Lower leg skin (tissue), 4 donors: ENCODE results near the gene NLRP1. TPM values are rescaled to one million over a fixed set of nuclear protein-coding genes. Genes with fewer than 3 reads are reported as not detected.

Source experiments
- DNase-seq, 2 donors: peaks; one replicate each; pipeline ENCODE4 v3.0.0-alpha.2; 2019; ENCODE audit warnings: low spot score in 2 of 2
- H3K4me3 ChIP-seq: fragments of 200-600 bp; sonication (generic); 2 replicates; pipeline ENCODE4 v1.5.1; 2017; ENCODE audit warnings: mild to moderate bottlenecking, low read depth; ENCODE audit not compliant: poor library complexity, severe bottlenecking
- CTCF ChIP-seq, 3 donors: fragments of 450-650 bp; IDR thresholded peaks; one replicate each; pipeline ENCODE4 v1.5.1; 2016; ENCODE audit warnings: antibody characterized with exemption in 3 of 3, mild to moderate bottlenecking in 3 of 3, moderate library complexity in 2 of 3
- POLR2A ChIP-seq, 2 donors: fragments of 450-650 bp; IDR thresholded peaks; one replicate each; pipeline ENCODE4 v1.6.1; 2016 to 2017; ENCODE audit warnings: antibody characterized with exemption in 2 of 2, mild to moderate bottlenecking in 1 of 2, moderate library complexity in 1 of 2
- WGBS, 2 donors: methylation state at CpG; one replicate each; pipeline ENCODE4 v1.1.5; 2018; 5-methylcytosine and 5-hydroxymethylcytosine counted together
- intact Hi-C: fragments of 100-400 bp; cut with DNase I; formaldehyde crosslinking; loops from one replicate; pipeline ENCODE4 v1.15.0; 2023; ENCODE audit warnings: low total_unique reads
- total RNA-seq, 4 donors: library from RNA; depleted of rRNA; stranded (reverse); fragments of >200 nt; gene quantifications; one replicate each; pipeline ENCODE4 v1.1.0, GENCODE V29; 2016

The NLRP1 gene
- total RNA-seq, 4 donors from 2014 or later = 55.5 to 163 (median 68.9) TPM

GRCh38 chr17:5610956-5611355 is 26.6 kb upstream of the NLRP1 start:
- TF ChIP-seq POLR2A (IDR thresholded peaks at IDR 0.05) = no peak
- TF ChIP-seq CTCF (IDR thresholded peaks at IDR 0.05) = no peak
- no peak overlapping the region for H3K4me3 ChIP-seq
- DNase-seq = peak; percentile 8 to 31
- 28 to 32% methylated on average over 6 of the region's 6 CpGs for WGBS, 2 donors
- intact Hi-C loops = no loop called here

DNA sequence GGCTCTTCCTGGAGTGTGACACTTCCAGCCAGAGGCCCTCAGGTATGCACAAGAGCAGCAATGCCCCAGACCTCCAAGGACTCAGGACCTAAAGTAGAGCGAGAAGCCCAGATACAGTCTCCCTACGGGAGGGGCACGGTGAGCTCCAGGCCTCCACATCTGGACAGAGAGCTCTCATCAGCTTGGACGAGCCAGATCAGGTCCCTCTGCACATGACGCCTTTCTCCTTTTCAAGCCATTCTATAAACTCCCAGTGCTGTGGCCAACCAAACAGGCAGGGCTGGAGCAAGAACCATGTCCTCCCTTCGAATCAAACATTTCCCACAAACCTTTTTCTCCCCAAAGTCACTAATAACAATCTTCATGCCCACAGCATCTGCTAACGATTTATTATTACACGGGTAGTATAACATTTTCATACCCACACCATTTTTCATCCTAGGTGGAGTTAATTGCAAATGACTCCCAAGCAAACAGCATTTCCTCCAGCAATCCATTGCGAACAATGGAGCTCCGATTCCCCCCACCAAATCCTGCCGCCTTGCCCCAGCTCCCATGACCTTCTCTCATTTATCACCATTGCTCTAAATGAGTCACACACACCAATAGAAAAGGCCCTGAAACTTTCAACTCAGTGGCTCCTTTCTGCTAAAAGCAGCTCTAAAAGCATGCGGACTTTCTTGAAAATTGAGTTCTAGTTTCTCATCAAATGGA is 24.2 kb upstream of the NLRP1 start:
- TF ChIP-seq POLR2A (IDR thresholded peaks at IDR 0.05) (no peak), CTCF (IDR thresholded peaks at IDR 0.05) (no peak)
- no peak overlapping the region for H3K4me3 ChIP-seq
- peak in 1 of 2 donors; percentile 61 for DNase-seq
- intact Hi-C loops = no loop called here
- 70 to 75% methylated on average over 12 of the region's 12 CpGs for WGBS, 2 donors

DNA sequence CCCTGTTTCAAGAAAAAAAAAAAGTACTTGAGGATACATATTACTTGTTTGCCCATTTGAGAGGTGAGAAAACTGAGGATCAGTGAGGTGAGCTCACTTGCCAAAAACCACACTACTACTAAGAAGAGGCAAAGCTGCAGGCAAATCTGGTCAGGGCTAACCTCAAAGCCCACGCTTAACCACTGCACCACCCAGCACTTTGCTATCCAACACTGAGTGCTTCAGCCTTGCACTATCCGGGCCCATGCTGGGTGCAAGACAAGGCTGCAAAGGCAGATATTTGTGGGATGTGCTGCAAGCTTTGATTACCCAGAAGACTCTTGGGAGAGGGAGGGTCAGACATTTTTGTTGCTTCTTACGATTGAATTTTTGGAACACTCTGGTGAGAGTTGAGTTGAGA is 23.6 kb upstream of the NLRP1 start:
- intact Hi-C loops = no loop called here
- H3K4me3 ChIP-seq = no peak overlapping the region
- 45 to 56% methylated on average over 3 of the region's 3 CpGs for WGBS, 2 donors
- DNase-seq = peak in 1 of 2 donors; percentile 69
- TF ChIP-seq CTCF (IDR thresholded peaks at IDR 0.05) (no peak), POLR2A (IDR thresholded peaks at IDR 0.05) (no peak)

DNA sequence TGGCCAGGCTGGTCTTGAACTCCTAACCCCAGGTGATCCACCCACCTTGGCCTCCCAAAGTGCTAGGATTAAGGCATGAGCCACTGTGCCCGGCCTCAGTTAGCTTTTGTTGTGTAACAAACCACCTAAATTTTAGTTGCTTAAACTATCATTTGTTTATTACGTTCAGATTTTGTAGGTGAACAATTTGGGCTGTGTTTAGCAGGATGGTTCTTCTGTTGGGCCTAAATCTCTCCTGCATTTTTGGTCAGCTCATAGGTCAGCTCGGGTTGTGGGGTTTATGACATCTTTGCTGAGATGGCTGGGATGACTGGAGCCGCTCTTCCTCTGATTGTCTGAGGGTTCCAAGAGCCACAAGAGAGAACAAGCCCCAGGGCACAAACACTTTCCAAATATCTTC is 21.1 kb upstream of the NLRP1 start:
- intact Hi-C loops = no loop called here
- DNase-seq = peak in 1 of 2 donors; percentile 25
- H3K4me3 ChIP-seq = no peak overlapping the region
- TF ChIP-seq POLR2A (IDR thresholded peaks at IDR 0.05) (no peak), CTCF (IDR thresholded peaks at IDR 0.05) (no peak)
- WGBS, 2 donors = 50 to 59% methylated on average over 4 of the region's 4 CpGs

DNA sequence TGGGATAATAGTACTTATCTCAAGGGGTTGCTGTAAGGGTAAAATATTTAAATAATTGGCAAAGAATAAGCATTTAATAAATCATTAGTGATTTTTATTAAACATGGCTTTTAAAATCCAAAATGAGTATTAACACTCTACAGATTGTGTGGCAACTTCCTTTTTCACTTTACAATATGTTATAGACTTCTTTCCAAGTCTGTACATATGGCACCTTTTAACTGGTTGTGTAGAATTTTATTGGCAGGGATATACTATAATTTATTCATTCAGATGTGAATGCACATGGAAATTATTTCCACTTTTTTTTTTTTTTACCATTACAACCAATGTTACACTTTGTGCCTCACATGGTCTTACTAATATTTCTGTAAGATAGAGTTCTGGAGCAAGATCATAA is 15.7 kb upstream of the NLRP1 start:
- H3K4me3 ChIP-seq = no peak overlapping the region
- intact Hi-C loops = no loop called here
- no peak for TF ChIP-seq POLR2A (IDR thresholded peaks at IDR 0.05)
- no peak for TF ChIP-seq CTCF (IDR thresholded peaks at IDR 0.05)
- no peak for DNase-seq

DNA sequence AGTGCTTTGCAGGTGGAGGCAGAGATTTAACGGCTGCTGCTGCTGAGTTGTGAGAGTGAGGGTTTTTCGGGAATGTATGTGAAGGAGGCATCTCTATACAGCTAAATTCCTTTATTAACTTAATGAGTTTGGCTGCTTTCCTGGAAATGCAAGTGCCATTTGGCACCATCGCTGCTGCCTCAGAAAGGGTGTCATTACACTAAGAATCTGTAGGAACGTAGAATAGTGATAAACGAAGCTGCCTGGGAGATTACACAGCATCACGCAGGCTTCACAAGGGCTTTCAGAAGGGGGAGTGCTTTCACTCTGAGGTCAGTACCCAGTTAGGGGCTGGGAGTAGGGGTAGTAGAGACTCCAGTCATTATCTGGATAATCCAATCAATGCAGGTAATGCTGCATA is 14.1 kb upstream of the NLRP1 start:
- TF ChIP-seq POLR2A (IDR thresholded peaks at IDR 0.05) (no peak), CTCF (IDR thresholded peaks at IDR 0.05) (no peak)
- intact Hi-C loops = no loop called here
- no peak overlapping the region for H3K4me3 ChIP-seq
- 14 to 16% methylated on average over 6 of the region's 6 CpGs for whole genome bisulfite sequencing, 2 donors
- no peak for DNase-seq
